PC-9 (cell line): Measurements from ENCODE around the gene TMEM250. TPM values are rescaled to one million over a fixed set of nuclear protein-coding genes. Genes with fewer than 3 reads are reported as not detected.

Experiments
- BruUV-seq: library from RNA; stranded (reverse); fragments of 400-500 nt; replicated peaks from 2 replicates; lab custom pipeline; 2021; lab: Mats Ljungman, UMichigan
- CTCF ChIA-PET: fragments of 300-600 bp; sonication (Branson Sonifier 250); formaldehyde crosslinking; loops from one replicate; lab custom pipeline; 2022; ENCODE audit warnings: antibody characterized with exemption; lab: Charles Lee
- POLR2A ChIA-PET: fragments of 300-600 bp; sonication (Branson Sonifier 250); formaldehyde crosslinking; loops from one replicate; lab custom pipeline; 2022; ENCODE audit warnings: antibody characterized with exemption; ENCODE audit not compliant: unreplicated experiment; lab: Charles Lee
- DNase-seq, 2 experiments: peaks; one replicate each; pipeline versions ENCODE4 v3.0.0 to v3.0.0-alpha.2; 2015 to 2022; ENCODE audit warnings: mixed read lengths in 1 of 2
- H2AFZ ChIP-seq: fragments of 200-600 bp; sonication (generic); 2 replicates; pipeline ENCODE4 v1.8.1; 2017; ENCODE audit warnings: antibody characterized with exemption
- H3F3A ChIP-seq: fragments of 200-600 bp; sonication (generic); 2 replicates; pipeline ENCODE4 v1.8.1; 2017; ENCODE audit warnings: antibody characterized with exemption, mild to moderate bottlenecking, low read depth; ENCODE audit not compliant: insufficient read depth
- H3K27ac ChIP-seq: fragments of 200-600 bp; sonication (generic); 2 replicates; pipeline ENCODE4 v1.6.1; 2016; ENCODE audit warnings: mixed run types
- H3K27me3 ChIP-seq: fragments of 200-600 bp; sonication (generic); 2 replicates; pipeline ENCODE4 v1.6.1; 2016; ENCODE audit warnings: low read depth, mixed run types; ENCODE audit not compliant: insufficient read depth
- H3K36me3 ChIP-seq: fragments of 200-600 bp; sonication (generic); 2 replicates; pipeline ENCODE4 v1.6.1; 2016; ENCODE audit warnings: low read depth, mixed run types
- H3K4me1 ChIP-seq: fragments of 200-600 bp; sonication (generic); replicated peaks from 2 replicates; pipeline ENCODE4 v1.6.1; 2016; ENCODE audit warnings: mixed run types; ENCODE audit not compliant: insufficient read depth
- H3K4me2 ChIP-seq: fragments of 200-600 bp; sonication (generic); 2 replicates; pipeline ENCODE4 v1.6.1; 2017; ENCODE audit warnings: mixed run types
- H3K4me3 ChIP-seq: fragments of 200-600 bp; sonication (generic); 2 replicates; pipeline ENCODE4 v1.6.1; 2016; ENCODE audit warnings: mixed run types
- H3K79me2 ChIP-seq: fragments of 200-600 bp; sonication (generic); 2 replicates; pipeline ENCODE4 v1.6.1; 2017; ENCODE audit warnings: low read depth, mixed run types
- H3K9me2 ChIP-seq: fragments of 200-600 bp; sonication (generic); 2 replicates; pipeline ENCODE4 v1.8.1; 2017; ENCODE audit warnings: mild to moderate bottlenecking; ENCODE audit not compliant: insufficient read depth
- H3K9me3 ChIP-seq: fragments of 200-600 bp; sonication (generic); 2 replicates; pipeline ENCODE4 v1.8.1; 2016; ENCODE audit warnings: low read depth; ENCODE audit not compliant: insufficient read depth
- H4K20me1 ChIP-seq: fragments of 200-600 bp; sonication (generic); 2 replicates; pipeline ENCODE4 v1.8.1; 2017; ENCODE audit not compliant: insufficient read depth
- EZH2 ChIP-seq: fragments of 200-600 bp; sonication (generic); IDR thresholded peaks from 2 replicates; pipeline ENCODE4 v1.8.0; 2017; ENCODE audit warnings: antibody characterized with exemption, low read depth
- intact Hi-C: fragments of 100-400 bp; cut with micrococcal nuclease; formaldehyde crosslinking; loops from one replicate; pipeline ENCODE4 v1.10.0; 2022; ENCODE audit not compliant: unreplicated experiment
- total RNA-seq: library from RNA; stranded (reverse); gene quantifications from 2 replicates; pipeline ENCODE4 v1.2.3, GENCODE V29; 2021
- TF ChIP-seq, protein P1 (sequence below): fragments of 200-600 bp; sonication (generic); conservative IDR thresholded peaks from 2 replicates; pipeline ENCODE4 v1.6.1; 2017; ENCODE audit warnings: mixed run types, antibody characterized with exemption, mild to moderate bottlenecking, moderate library complexity

The TMEM250 gene
- total RNA-seq, 1 experiment from 2014 or later, result 73.8 TPM

DNA sequence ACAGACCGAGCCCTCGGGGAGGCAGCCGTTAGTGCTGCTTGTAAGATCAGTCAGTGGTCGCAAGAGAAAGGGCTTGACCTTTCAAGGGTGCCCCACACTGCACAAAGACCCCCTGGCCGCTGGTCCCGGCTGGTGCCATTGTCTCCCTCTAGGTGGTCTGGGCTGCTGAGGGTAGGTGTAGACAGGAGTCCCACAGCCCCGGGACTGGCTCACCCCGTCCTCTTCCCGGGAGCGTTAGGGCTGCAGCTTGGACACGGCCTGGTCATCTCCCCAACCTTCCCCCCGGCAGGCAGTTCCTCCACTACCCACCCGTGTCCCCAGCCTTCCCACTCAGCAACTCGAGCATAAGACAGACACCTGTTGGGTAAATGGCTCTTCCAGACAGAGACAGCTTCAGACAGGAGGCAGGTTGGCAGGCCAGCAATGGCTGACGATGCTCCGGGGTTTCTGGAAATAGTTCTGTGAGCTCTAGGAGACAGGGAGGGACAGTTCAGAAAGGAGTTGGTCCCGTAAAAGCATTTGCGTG, 15.3 kb upstream of the TMEM250 start:
- Histone ChIP-seq H3K4me3 (no peak overlapping the region), H2AFZ (no peak overlapping the region)

DNA sequence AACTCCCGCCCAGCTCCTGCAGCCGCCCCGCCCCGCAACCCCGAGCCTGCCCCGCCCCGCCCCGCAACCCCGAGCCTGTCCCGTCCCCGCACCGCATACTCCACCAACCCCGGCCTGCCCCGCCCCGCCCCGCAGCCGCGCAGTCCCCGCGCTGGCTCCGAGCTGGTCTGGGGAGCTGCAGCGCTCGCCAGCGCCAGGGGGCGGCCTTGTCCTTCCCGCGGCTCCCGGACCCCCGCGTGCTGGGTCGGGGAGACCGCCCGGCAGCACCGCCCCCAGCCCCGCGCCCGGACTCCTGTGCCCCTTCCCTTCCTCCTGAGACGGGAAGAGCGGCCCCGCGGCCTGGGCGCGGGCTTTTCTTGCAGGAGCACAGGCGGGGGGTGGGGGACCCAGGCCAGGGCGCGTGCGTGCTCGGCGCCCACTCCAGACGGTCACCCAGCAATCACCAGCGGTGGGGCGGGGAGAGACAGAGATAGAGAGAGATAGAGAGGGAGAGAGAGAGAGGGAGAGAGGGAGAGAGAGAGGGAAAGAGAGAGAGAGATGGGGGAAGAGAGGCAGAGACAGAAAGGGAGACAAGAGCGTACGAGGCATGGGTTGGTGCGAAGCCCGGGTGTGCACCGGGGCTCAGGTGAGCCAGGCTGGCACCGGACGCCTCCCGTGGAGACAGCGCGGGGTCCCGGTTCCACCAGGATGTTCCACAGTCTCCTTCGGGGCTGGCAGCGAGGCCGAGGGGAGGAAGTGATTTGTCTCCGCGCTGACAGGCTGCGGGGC, 14.7 kb upstream of the TMEM250 start:
- 0 out of 2 replicates have a peak, but pooled peaks cover 3% of the 10 kb centered on the region for H3F3A ChIP-seq
- ChIA-PET CTCF (interaction anchor here (0.6 to 0.8 kb wide), 4 partner anchors 10 to 165 kb away, joined by 3 to 8 read pairs (median 6); no protein-coding TSS in a partner anchor), POLR2A (no interaction called here)
- H3K27ac ChIP-seq, result no peak overlapping the region
- no peaks in the 10 kb centered on the region for H3K36me3 ChIP-seq
- H4K20me1 ChIP-seq, result no peaks in the 10 kb centered on the region
- H3K4me3 ChIP-seq, result no peak overlapping the region
- H3K4me2 ChIP-seq, result no peak overlapping the region
- TF ChIP-seq, protein P1, sequence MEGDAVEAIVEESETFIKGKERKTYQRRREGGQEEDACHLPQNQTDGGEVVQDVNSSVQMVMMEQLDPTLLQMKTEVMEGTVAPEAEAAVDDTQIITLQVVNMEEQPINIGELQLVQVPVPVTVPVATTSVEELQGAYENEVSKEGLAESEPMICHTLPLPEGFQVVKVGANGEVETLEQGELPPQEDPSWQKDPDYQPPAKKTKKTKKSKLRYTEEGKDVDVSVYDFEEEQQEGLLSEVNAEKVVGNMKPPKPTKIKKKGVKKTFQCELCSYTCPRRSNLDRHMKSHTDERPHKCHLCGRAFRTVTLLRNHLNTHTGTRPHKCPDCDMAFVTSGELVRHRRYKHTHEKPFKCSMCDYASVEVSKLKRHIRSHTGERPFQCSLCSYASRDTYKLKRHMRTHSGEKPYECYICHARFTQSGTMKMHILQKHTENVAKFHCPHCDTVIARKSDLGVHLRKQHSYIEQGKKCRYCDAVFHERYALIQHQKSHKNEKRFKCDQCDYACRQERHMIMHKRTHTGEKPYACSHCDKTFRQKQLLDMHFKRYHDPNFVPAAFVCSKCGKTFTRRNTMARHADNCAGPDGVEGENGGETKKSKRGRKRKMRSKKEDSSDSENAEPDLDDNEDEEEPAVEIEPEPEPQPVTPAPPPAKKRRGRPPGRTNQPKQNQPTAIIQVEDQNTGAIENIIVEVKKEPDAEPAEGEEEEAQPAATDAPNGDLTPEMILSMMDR, result no peak
- no peak for TF ChIP-seq EZH2
- H3K9me2 ChIP-seq, result no peaks in the 10 kb centered on the region
- no TSS peak for BruUV-seq
- H3K4me1 ChIP-seq, result 0 out of 2 replicates have a peak, but pooled peaks cover 6% of the 10 kb centered on the region
- peaks cover 72% of the 10 kb centered on the region for H3K27me3 ChIP-seq
- DNase-seq, result no peak
- H2AFZ ChIP-seq, result no peak overlapping the region
- intact Hi-C loops, result no loop called here
- no peaks in the 10 kb centered on the region for H3K79me2 ChIP-seq
- no peaks in the 10 kb centered on the region for H3K9me3 ChIP-seq

More for the DNA sequence above, 15.3 kb upstream of the TMEM250 start:
- no peak overlapping the region for H3K4me2 ChIP-seq
- ChIA-PET POLR2A (no interaction called here), CTCF (interaction anchor here (0.6 kb wide), 1 partner anchor 14 kb away, joined by 3 read pairs; no protein-coding TSS in a partner anchor)
- peaks cover 65% of the 10 kb centered on the region for H3K27me3 ChIP-seq
- H3K4me1 ChIP-seq, result 0 out of 2 replicates have a peak, but pooled peaks cover 6% of the 10 kb centered on the region
- DNase-seq, result no peak
- H4K20me1 ChIP-seq, result no peaks in the 10 kb centered on the region
- H3K36me3 ChIP-seq, result no peaks in the 10 kb centered on the region
- H3K79me2 ChIP-seq, result no peaks in the 10 kb centered on the region
- H3K9me3 ChIP-seq, result no peaks in the 10 kb centered on the region
- H3F3A ChIP-seq, result 0 out of 2 replicates have a peak, but pooled peaks cover 3% of the 10 kb centered on the region
- H3K27ac ChIP-seq, result no peak overlapping the region
- no TSS peak for BruUV-seq
- TF ChIP-seq, protein P1, result no peak
- TF ChIP-seq EZH2, result no peak
- intact Hi-C loops, result no loop called here
- H3K9me2 ChIP-seq, result no peaks in the 10 kb centered on the region

DNA sequence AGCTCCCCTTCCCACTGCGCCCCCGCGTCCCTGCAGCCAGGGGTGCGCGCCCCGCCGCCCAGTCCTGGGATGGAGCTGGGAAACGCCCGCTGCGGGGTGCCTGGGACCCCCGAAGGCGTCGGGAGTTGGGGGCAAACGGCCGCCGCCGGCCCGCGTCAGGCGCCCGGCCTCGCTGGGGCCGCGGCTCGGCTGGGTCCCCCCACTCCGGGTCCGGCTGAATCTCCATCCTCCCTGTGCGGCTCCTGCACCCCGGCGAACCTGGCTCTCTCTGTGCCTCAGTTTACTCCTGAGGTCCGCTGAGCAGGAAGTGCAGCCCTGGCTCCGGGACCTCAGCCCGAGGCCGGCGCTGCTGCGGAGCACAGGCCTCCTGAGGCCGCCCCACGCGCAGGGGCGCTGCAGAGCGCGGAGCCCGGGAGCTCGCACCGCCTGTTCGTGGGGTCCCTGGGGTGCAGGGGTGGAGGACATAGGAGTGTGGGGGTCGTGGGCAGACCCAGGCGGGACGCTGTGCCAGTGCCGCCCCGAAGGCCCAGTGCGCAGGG, 13.9 kb upstream of the TMEM250 start:
- no peak overlapping the region for H3K4me2 ChIP-seq
- no peak overlapping the region for H3K27ac ChIP-seq
- peaks cover 80% of the 10 kb centered on the region for H3K27me3 ChIP-seq

More for the DNA sequence above, 13.9 kb upstream of the TMEM250 start:
- no peaks in the 10 kb centered on the region for H3K9me2 ChIP-seq
- 0 out of 2 replicates have a peak, but pooled peaks cover 6% of the 10 kb centered on the region for H3K4me1 ChIP-seq
- TF ChIP-seq EZH2, result no peak
- TF ChIP-seq, protein P1, result no peak
- no peaks in the 10 kb centered on the region for H3K9me3 ChIP-seq
- H3K36me3 ChIP-seq, result no peaks in the 10 kb centered on the region
- DNase-seq, result no peak
- BruUV-seq, result no TSS peak
- intact Hi-C loops, result no loop called here
- 0 out of 2 replicates have a peak, but pooled peaks cover under 1% of the 10 kb centered on the region for H3F3A ChIP-seq
- ChIA-PET POLR2A (no interaction called here), CTCF (interaction anchor here (0.6 to 0.8 kb wide), 3 partner anchors 11 to 166 kb away, joined by 3 to 8 read pairs (median 4); no protein-coding TSS in a partner anchor)
- H2AFZ ChIP-seq, result no peak overlapping the region
- no peak overlapping the region for H3K4me3 ChIP-seq
- no peaks in the 10 kb centered on the region for H3K79me2 ChIP-seq
- H4K20me1 ChIP-seq, result no peaks in the 10 kb centered on the region
